Ovary (tissue), 3 donors: Measurements from ENCODE around the gene MDFI.

Source experiments
- CTCF ChIP-seq, 3 donors: fragments of 450-650 bp in 2 of 3; fragments of 200-600 bp in 1 of 3; IDR thresholded peaks; one replicate each; pipeline versions ENCODE4 v1.5.1 to v1.8.0; 2016 to 2022; ENCODE audit warnings: antibody characterized with exemption in 3 of 3, mild to moderate bottlenecking in 1 of 3
- POLR2A ChIP-seq: fragments of 450-650 bp; IDR thresholded peaks from one replicate; pipeline ENCODE4 v1.6.1; 2017; ENCODE audit warnings: antibody characterized with exemption, mild to moderate bottlenecking, moderate library complexity
- donor health status: DM: no; HTN: no; CAD: no.

GRCh38 chr6:41599015-41599851, 39.0 kb upstream of the MDFI start:
- TF ChIP-seq CTCF (IDR thresholded peaks at IDR 0.05) = no peak
- no peak for TF ChIP-seq POLR2A
